ENCODE measurements around the gene ROCK1. TPM values are rescaled to one million over a fixed set of nuclear protein-coding genes. Genes with fewer than 3 reads are reported as not detected.

ROCK1 gene
- total and polyA plus RNA-seq, 4 donors: 7.4 to 28.7 (median 18.7) TPM

DNA sequence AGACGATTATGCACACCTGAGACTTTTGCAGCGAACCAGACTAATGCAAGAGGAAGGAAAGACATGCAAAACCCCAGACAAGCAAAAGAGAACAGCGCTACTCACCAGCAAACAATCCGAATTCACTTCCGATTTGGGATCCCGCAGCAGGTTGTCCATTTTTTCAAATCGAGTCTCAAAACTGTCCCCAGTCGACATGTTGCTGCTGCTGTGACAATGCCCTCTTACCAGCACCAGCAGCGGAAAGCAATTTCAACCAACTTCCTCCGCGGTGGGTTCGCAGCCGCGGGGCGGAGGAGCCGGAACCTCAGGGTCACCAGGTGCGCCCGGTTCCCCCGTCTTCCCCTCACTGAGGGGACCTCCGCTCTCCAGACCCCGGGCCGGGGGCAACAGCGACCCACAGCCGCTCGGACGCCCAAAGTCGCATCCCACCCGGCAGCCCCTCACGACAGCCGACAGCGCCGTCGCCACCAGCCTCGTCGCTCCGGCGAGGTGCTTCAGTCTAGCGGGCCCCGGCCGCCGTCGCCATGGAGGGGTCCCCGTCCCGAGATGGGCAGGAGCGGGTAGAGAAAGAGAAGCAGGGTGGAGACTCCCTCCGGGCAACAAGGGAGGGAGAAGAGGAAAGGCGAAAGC, 784 bp downstream of the ROCK1 start:
- DNase-seq (ENCODE audit: low spot score): peak; percentile 53
- TF ChIP-seq, protein P1, sequence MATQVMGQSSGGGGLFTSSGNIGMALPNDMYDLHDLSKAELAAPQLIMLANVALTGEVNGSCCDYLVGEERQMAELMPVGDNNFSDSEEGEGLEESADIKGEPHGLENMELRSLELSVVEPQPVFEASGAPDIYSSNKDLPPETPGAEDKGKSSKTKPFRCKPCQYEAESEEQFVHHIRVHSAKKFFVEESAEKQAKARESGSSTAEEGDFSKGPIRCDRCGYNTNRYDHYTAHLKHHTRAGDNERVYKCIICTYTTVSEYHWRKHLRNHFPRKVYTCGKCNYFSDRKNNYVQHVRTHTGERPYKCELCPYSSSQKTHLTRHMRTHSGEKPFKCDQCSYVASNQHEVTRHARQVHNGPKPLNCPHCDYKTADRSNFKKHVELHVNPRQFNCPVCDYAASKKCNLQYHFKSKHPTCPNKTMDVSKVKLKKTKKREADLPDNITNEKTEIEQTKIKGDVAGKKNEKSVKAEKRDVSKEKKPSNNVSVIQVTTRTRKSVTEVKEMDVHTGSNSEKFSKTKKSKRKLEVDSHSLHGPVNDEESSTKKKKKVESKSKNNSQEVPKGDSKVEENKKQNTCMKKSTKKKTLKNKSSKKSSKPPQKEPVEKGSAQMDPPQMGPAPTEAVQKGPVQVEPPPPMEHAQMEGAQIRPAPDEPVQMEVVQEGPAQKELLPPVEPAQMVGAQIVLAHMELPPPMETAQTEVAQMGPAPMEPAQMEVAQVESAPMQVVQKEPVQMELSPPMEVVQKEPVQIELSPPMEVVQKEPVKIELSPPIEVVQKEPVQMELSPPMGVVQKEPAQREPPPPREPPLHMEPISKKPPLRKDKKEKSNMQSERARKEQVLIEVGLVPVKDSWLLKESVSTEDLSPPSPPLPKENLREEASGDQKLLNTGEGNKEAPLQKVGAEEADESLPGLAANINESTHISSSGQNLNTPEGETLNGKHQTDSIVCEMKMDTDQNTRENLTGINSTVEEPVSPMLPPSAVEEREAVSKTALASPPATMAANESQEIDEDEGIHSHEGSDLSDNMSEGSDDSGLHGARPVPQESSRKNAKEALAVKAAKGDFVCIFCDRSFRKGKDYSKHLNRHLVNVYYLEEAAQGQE (IDR thresholded peaks at IDR 0.05): peak; percentile 97
- no peak for TF ChIP-seq EGR1 (IDR thresholded peaks at IDR 0.05; ENCODE audit: low read depth in 2 of 2)
- Histone ChIP-seq H3K9ac (ENCODE audit: low read depth in 1 of 2, low read length in 2 of 2) (peak overlapping the region; percentile 82 to 91), H3K27me3 (ENCODE audit: control insufficient read depth in 4 of 4, insufficient read depth in 4 of 4, low read length in 3 of 4) (no peaks in the 10 kb centered on the region), H3K27ac (ENCODE audit: low read depth in 1 of 2, low read length in 2 of 2) (peak overlapping the region; percentile 98 to 99), H3K4me1 (ENCODE audit: control insufficient read depth in 4 of 4, insufficient read depth in 4 of 4, low read length in 3 of 4) (peaks cover 1 to 53% (median 18%) of the 10 kb centered on the region in 4 donors), H3K36me3 (ENCODE audit: control insufficient read depth in 4 of 4, insufficient read depth in 3 of 4, low read depth in 1 of 4, low read length in 3 of 4) (no peaks in the 10 kb centered on the region), H3K9me3 (ENCODE audit: control insufficient read depth in 4 of 4, low read length in 3 of 4) (no peaks in the 10 kb centered on the region), H3K4me3 (ENCODE audit: low read depth in 1 of 3, low read length in 3 of 3) (peak overlapping the region; percentile 93 to 97 (median 96))
- under 1% methylated on average over 47 of the region's 47 CpGs for WGBS

DNA sequence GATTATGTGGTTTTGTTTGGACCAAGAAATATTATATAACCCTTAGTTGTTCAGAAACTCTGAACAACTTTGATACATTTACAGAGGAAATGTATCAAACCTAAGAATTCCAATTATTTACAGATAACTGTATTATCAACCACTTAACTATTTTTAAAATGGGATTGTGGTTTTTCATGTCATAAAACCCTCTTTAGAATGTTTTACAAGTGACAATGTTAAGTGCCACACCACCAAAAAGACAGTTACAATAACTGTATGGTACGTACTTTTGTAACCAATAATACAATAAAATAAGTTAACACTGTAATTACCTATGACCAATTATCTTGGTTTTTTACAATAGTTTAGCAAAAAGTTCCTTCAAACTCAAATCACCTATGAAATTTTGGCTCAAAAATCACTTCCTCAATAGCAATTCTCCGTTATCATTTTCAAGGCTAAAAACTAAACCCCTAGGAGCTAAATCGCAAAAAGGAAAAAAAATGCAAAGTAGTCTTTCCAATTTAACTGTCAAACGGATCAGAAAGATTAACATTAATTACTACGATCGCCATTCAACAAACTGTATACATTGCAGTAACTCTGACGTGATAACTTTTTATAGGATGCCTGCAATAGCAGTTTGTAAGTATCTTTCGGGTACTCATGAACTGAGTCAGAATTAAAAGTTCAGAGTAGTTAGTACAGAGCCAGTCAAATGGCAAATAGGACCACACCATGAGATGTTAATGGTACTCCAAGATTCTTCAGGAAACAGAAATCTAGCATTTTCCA, 1.5 kb downstream of the ROCK1 start:
- Histone ChIP-seq H3K4me3 (ENCODE audit: low read depth in 1 of 3, low read length in 3 of 3) (peak overlapping the region; percentile 93 to 97 (median 96)), H3K27ac (ENCODE audit: low read depth in 1 of 2, low read length in 2 of 2) (peak overlapping the region; percentile 98 to 99), H3K36me3 (ENCODE audit: control insufficient read depth in 4 of 4, insufficient read depth in 3 of 4, low read depth in 1 of 4, low read length in 3 of 4) (no peaks in the 10 kb centered on the region), H3K9me3 (ENCODE audit: control insufficient read depth in 4 of 4, low read length in 3 of 4) (no peaks in the 10 kb centered on the region), H3K9ac (ENCODE audit: low read depth in 1 of 2, low read length in 2 of 2) (peak overlapping the region; percentile 82 to 91), H3K4me1 (ENCODE audit: control insufficient read depth in 4 of 4, insufficient read depth in 4 of 4, low read length in 3 of 4) (peaks cover 4 to 60% (median 25%) of the 10 kb centered on the region in 4 donors), H3K27me3 (ENCODE audit: control insufficient read depth in 4 of 4, insufficient read depth in 4 of 4, low read length in 3 of 4) (no peaks in the 10 kb centered on the region)
- no peak for DNase-seq (ENCODE audit: low spot score)
- TF ChIP-seq RXRA (IDR thresholded peaks at IDR 0.05): no peak
- no peak for TF ChIP-seq RAD21 (IDR thresholded peaks at IDR 0.05)
- TF ChIP-seq EGR1 (IDR thresholded peaks at IDR 0.05; ENCODE audit: low read depth in 2 of 2): no peak
- no peak for TF ChIP-seq TAF1 (conservative IDR thresholded peaks at IDR 0.05)
- TF ChIP-seq, protein P2, sequence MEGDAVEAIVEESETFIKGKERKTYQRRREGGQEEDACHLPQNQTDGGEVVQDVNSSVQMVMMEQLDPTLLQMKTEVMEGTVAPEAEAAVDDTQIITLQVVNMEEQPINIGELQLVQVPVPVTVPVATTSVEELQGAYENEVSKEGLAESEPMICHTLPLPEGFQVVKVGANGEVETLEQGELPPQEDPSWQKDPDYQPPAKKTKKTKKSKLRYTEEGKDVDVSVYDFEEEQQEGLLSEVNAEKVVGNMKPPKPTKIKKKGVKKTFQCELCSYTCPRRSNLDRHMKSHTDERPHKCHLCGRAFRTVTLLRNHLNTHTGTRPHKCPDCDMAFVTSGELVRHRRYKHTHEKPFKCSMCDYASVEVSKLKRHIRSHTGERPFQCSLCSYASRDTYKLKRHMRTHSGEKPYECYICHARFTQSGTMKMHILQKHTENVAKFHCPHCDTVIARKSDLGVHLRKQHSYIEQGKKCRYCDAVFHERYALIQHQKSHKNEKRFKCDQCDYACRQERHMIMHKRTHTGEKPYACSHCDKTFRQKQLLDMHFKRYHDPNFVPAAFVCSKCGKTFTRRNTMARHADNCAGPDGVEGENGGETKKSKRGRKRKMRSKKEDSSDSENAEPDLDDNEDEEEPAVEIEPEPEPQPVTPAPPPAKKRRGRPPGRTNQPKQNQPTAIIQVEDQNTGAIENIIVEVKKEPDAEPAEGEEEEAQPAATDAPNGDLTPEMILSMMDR (IDR thresholded peaks at IDR 0.05; ENCODE audit: low read depth, low read length, missing input control): no peak
- no peak for TF ChIP-seq GABPA (IDR thresholded peaks at IDR 0.05 in 1 of 2, conservative IDR thresholded peaks at IDR 0.05 in 1 of 2)
- TF ChIP-seq JUND (IDR thresholded peaks at IDR 0.05): no peak
- TF ChIP-seq, protein P1 (IDR thresholded peaks at IDR 0.05): no peak
- no peak for TF ChIP-seq HNF4A (conservative IDR thresholded peaks at IDR 0.05)
- TF ChIP-seq NR2F2 (IDR thresholded peaks at IDR 0.05): no peak
- TF ChIP-seq, protein P3, sequence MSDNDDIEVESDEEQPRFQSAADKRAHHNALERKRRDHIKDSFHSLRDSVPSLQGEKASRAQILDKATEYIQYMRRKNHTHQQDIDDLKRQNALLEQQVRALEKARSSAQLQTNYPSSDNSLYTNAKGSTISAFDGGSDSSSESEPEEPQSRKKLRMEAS (IDR thresholded peaks at IDR 0.05): no peak
- no peak for TF ChIP-seq SP1 (IDR thresholded peaks at IDR 0.05)
- no peak for TF ChIP-seq FOXA2 (IDR thresholded peaks at IDR 0.05)
- TF ChIP-seq, protein P4, sequence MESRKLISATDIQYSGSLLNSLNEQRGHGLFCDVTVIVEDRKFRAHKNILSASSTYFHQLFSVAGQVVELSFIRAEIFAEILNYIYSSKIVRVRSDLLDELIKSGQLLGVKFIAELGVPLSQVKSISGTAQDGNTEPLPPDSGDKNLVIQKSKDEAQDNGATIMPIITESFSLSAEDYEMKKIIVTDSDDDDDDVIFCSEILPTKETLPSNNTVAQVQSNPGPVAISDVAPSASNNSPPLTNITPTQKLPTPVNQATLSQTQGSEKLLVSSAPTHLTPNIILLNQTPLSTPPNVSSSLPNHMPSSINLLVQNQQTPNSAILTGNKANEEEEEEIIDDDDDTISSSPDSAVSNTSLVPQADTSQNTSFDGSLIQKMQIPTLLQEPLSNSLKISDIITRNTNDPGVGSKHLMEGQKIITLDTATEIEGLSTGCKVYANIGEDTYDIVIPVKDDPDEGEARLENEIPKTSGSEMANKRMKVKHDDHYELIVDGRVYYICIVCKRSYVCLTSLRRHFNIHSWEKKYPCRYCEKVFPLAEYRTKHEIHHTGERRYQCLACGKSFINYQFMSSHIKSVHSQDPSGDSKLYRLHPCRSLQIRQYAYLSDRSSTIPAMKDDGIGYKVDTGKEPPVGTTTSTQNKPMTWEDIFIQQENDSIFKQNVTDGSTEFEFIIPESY (IDR thresholded peaks at IDR 0.05): no peak
- TF ChIP-seq, protein P5, sequence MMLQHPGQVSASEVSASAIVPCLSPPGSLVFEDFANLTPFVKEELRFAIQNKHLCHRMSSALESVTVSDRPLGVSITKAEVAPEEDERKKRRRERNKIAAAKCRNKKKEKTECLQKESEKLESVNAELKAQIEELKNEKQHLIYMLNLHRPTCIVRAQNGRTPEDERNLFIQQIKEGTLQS (IDR thresholded peaks at IDR 0.05): no peak
- WGBS: 1% methylated on average over 8 of the region's 8 CpGs

All from liver (tissue), 9 donors.